Occipital lobe (tissue), 2 donors: ENCODE results near the gene SUB1. TPM values are rescaled to one million over a fixed set of nuclear protein-coding genes. Genes with fewer than 3 reads are reported as not detected.

ENCODE experiments used
- DNase-seq: peaks from one replicate; lab custom pipeline; 2025; lab: John Stamatoyannopoulos, UW
- total RNA-seq: library from RNA; depleted of rRNA; stranded (reverse); fragments of >200 nt; gene quantifications from one replicate; pipeline ENCODE4 v1.2.3, GENCODE V29; 2014

The SUB1 gene
- total RNA-seq, 1 donor from 2014 or later = 346 TPM

DNA sequence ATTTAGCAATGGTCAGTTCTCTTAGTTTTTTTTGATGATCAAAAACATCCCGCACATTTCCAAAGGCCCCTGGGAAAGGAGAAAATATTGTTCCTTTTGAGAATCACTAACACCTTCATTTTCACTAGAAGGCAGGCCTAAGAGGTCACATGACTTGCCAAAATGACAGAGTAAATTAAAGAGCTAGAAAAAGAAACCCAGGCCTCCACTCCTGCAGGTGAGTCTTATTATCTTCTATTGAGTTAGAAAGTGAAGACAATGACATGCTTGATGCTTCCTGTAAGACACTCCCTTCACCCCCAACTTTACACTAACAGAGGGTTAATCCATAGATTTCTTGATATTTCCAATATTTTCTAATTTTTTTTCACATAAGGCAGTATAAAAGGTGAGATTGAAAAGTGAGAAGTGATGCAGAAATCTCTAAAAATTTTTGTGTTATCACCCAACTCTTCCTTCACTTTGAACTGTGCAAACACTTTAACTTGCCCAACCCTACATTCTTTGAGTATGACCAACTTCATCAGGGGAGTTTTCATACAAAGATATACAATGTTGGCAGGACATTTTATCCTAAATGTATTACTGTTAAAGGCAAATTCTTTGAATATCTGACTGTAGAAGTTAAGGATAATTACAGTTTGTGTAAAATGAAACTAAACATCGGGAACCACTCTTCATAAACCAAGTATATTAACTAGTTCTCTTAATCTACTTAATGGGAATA is 57.1 kb downstream of the SUB1 start:
- no peak for DNase-seq

GRCh38 chr5:32645246-32645645 is 59.9 kb downstream of the SUB1 start:
- no peak for DNase-seq

DNA sequence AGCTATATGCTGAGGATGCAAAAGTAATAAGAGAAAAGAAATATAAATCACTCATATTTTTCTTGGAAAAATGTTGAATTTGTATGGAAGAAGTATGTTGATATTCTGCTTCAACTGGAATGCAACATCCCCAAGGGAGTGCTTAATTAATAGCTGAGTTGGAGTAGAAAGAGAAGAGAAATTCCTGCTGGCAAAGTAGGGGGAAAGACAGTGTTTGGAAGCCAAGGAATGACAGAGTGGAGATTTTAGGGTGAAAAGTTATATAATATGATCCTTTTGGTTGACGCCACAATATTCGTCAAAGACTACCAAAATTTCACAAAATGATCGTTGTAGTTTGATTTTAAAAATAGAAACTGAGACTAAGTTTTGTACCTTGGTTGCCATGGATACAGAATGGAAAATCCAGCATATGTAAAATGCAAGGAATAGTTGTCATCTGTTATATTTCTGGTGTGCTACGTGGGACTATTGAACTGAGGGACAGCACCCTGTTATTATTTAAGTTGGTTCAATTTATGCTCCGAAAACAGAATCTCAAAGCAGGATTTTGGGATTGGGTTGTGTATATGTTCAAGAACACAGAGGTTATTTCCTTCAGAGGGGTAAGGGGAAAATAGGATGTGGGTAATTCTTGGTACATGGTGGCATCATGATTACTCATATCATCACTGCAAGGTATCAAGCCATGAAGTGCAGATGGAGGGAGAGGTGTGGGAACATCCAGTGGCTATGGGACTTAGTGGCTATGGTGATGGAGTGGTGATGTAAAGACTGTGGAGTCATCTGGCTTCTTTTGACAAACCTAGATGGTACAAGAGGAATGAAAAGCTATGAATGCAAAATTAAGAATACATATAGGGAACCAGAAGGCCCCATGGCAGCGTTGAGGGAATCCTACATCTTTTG is 61.0 kb downstream of the SUB1 start:
- no peak for DNase-seq

DNA sequence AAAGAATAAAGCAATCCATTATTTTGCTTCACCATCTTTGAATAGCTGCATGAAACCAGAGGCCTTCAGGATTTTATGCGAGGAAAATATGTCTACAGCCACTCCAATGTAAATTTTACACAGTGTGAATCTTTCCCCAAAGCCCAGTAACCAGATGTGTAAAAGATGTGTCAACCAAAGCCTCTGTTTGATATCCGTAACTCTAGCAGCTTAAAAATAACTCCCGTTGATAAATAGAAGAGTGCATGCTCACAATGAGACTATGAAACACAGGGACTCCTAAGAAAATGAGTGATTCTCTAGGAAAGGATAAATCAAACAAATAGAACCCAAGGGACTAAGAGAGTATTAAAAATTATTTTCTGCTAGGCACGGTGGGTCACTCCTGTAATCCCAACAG is 65.7 kb downstream of the SUB1 start:
- no peak for DNase-seq

GRCh38 chr5:32651638-32652037 is 66.3 kb downstream of the SUB1 start:
- DNase-seq = no peak

Other genes starting within 250 kb of the SUB1 start
- 135 TPM for gene ZFR, start 140.8 kb upstream of the SUB1 start, total RNA-seq
- 19.3 TPM for gene NPR3, start 125.8 kb downstream of the SUB1 start, total RNA-seq